AG04450 (cell line): ENCODE results near the gene QRICH1. TPM values are rescaled to one million over a fixed set of nuclear protein-coding genes. Genes with fewer than 3 reads are reported as not detected.

Experiments used
- CTCF ChIA-PET: fragments of 300-600, 350-600 bp; formaldehyde crosslinking; extraction: SDS; loops from one replicate; lab custom pipeline; 2022; ENCODE audit warnings: antibody characterized with exemption, inconsistent platforms; lab: Charles Lee
- POLR2A ChIA-PET: fragments of 350-600 bp; formaldehyde crosslinking; extraction: SDS; loops from one replicate; lab custom pipeline; 2021; ENCODE audit warnings: antibody characterized with exemption, inconsistent platforms; lab: Yijun Ruan, JAX
- DNase-seq: peaks from one replicate; pipeline ENCODE4 v3.0.0-alpha.2; 2011; ENCODE audit warnings: low read depth, low spot score
- H3K27ac ChIP-seq: one replicate; pipeline ENCODE4 v1.5.1; 2012; ENCODE audit warnings: low read depth, low read length, control low read depth
- H3K27me3 ChIP-seq: one replicate; pipeline ENCODE4 v1.6.0; 2012; ENCODE audit warnings: low read length; ENCODE audit not compliant: control insufficient read depth, insufficient read depth
- H3K4me3 ChIP-seq: 2 replicates; pipeline ENCODE4 v1.5.1; 2011; ENCODE audit warnings: mild to moderate bottlenecking, low read depth, low read length, control low read depth
- H3K9me3 ChIP-seq: 2 replicates; pipeline ENCODE4 v1.5.1; 2012; ENCODE audit warnings: low read length; ENCODE audit not compliant: control insufficient read depth, insufficient read depth
- polyA plus RNA-seq: library from polyadenylated mRNA; depleted of rRNA; stranded (reverse); fragments of >200 nt; gene quantifications from 2 replicates; pipeline ENCODE4 v1.2.3, GENCODE V29; 2011
- TF ChIP-seq, protein P1 (sequence below): IDR thresholded peaks from 2 replicates; pipeline ENCODE4 v1.5.1; 2011; ENCODE audit warnings: low read depth, low read length, control low read depth, inconsistent platforms

QRICH1 gene
- polyA plus RNA-seq, 1 experiment: 69.7 TPM

DNA sequence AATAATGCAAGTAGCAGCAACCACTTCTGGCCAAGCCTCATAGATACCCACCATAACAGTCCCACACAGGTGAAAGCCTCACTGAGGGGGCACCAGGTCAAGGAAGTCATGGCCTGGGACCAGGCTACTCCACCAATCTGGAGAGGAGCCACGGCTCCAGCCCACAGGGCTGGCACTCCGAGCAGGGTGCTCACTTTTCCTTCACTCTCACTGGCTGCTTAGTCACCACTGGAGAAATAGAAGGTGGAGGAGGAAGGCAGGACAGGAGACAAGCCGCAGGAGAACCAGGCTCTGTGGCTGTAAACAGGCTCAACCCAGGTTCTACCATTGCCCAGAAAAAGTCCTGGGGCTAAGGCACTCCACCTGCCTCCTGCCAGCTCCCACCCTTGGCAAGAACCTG is 25.6 kb upstream of the QRICH1 start:
- POLR2A ChIA-PET: interaction anchor here (1.9 to 2.0 kb wide), 3 partner anchors 13 to 90 kb away, joined by 7 to 19 read pairs (median 8); partner anchors contain the start of genes IMPDH2 and QRICH1
- no peaks in the 10 kb centered on the region; the same call in 1 of the 2 replicates for H3K9me3 ChIP-seq
- no peaks in the 10 kb centered on the region for H3K27me3 ChIP-seq
- CTCF ChIA-PET: no interaction called here
- TF ChIP-seq, protein P1, sequence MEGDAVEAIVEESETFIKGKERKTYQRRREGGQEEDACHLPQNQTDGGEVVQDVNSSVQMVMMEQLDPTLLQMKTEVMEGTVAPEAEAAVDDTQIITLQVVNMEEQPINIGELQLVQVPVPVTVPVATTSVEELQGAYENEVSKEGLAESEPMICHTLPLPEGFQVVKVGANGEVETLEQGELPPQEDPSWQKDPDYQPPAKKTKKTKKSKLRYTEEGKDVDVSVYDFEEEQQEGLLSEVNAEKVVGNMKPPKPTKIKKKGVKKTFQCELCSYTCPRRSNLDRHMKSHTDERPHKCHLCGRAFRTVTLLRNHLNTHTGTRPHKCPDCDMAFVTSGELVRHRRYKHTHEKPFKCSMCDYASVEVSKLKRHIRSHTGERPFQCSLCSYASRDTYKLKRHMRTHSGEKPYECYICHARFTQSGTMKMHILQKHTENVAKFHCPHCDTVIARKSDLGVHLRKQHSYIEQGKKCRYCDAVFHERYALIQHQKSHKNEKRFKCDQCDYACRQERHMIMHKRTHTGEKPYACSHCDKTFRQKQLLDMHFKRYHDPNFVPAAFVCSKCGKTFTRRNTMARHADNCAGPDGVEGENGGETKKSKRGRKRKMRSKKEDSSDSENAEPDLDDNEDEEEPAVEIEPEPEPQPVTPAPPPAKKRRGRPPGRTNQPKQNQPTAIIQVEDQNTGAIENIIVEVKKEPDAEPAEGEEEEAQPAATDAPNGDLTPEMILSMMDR: no peak
- H3K27ac ChIP-seq: peak overlapping the region; percentile 91
- H3K4me3 ChIP-seq: peak overlapping the region; percentile 96
- DNase-seq: no peak

DNA sequence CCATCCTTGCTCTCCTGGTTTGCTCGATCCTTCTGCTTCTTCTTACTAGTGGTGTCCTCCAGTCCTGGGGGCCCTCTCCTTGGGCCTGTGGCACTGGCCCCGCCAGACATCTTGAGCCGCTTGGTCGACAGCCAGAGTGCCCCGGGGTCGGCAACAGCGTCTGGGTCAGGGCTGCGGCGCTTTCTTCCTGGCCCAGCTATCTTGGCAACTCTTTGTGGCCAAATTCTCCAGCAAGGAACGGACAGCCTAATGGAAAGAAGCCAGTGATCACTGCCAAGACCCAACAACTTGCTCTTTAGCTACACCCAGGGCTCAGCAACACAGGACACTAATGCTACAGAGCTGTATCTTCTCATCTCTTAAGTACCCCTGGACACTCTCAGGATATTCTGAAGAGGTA is 25.2 kb upstream of the QRICH1 start:
- Histone ChIP-seq H3K27ac (no peak overlapping the region), H3K9me3 (no peaks in the 10 kb centered on the region; the same call in 1 of the 2 replicates), H3K27me3 (no peaks in the 10 kb centered on the region), H3K4me3 (peak overlapping the region; percentile 96)
- DNase-seq: no peak
- TF ChIP-seq, protein P1: no peak
- POLR2A ChIA-PET: interaction anchor here (0.7 kb wide), 1 partner anchor 39 kb away, joined by 3 read pairs; no protein-coding TSS in a partner anchor
- CTCF ChIA-PET: no interaction called here

DNA sequence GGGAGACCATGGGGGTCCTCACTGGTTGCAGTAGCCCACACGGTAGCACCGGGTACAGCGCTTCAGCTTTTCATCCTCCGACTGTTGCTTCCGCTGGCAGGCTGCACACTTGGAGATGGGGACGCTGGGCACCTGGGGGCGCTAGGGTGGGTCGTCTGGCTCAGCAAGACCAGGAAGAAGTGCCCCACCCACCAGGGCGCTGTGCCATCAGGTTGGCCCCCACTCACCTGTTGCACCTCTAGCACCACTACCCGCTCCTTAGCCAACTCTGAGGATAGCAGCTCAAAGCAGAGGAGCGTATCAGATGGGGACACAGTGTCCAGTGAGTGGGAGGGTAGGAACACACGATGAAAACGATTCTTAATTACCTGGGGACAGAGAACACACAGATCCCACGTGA is 18.4 kb upstream of the QRICH1 start:
- CTCF ChIA-PET: no interaction called here
- POLR2A ChIA-PET: no interaction called here
- Histone ChIP-seq H3K9me3 (no peaks in the 10 kb centered on the region; the same call in 1 of the 2 replicates), H3K27ac (no peak overlapping the region), H3K27me3 (no peaks in the 10 kb centered on the region), H3K4me3 (no peak overlapping the region)
- TF ChIP-seq, protein P1: no peak
- DNase-seq: no peak

DNA sequence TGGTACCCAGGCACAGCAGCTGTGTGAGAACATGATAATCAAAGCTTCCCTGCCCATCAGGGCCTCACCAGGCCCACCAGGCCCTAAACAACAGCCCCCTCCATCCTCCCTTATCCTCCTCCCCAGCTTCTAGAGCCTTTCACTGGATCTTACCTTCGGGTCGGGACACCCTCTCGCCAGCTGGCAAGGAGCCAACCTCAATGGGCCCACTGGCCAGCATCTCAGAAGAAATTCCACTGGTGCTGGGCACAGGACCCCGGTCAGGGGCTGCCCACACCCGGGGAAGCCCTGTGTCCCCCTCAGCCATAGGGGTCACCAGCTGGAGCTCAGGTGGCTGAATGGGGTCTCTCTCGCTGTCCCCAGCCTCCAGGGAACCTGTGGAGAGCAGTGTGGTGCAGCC is 17.5 kb upstream of the QRICH1 start:
- TF ChIP-seq, protein P1: no peak
- Histone ChIP-seq H3K4me3 (no peak overlapping the region), H3K9me3 (no peaks in the 10 kb centered on the region; the same call in 1 of the 2 replicates), H3K27ac (no peak overlapping the region), H3K27me3 (no peaks in the 10 kb centered on the region)
- DNase-seq: no peak
- ChIA-PET CTCF (no interaction called here), POLR2A (interaction anchor here (2.7 kb wide), 1 partner anchor 18 kb away, joined by 10 read pairs; the partner anchor contains the start of gene QRICH1)

DNA sequence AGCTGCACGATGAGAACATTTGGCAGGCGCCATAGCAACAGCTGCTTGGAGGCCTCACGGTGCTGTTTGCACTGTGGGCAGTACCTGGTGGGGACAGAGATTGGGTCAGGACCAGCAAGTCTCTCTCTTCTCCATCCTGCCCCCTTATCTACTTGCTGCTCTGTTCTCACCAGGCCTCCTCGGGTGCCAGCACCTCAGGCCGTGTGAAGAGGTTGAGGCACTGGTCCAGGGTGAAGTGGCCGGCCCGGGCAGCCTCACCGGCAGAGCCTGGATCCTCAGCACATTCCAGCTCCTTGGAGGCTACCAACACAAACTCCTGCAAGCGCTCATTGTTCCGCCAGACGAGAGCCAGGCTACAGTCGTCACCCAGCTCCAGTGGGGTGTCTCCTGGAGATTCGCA is 16.9 kb upstream of the QRICH1 start:
- no peak for DNase-seq
- TF ChIP-seq, protein P1: no peak
- ChIA-PET POLR2A (interaction anchor here (2.7 kb wide), 1 partner anchor 17 kb away, joined by 10 read pairs; the partner anchor contains the start of gene QRICH1), CTCF (no interaction called here)
- no peaks in the 10 kb centered on the region; the same call in 1 of the 2 replicates for H3K9me3 ChIP-seq
- H3K27ac ChIP-seq: no peak overlapping the region
- no peaks in the 10 kb centered on the region for H3K27me3 ChIP-seq
- H3K4me3 ChIP-seq: no peak overlapping the region
